ENCODE data around the gene GNPDA1. TPM values are rescaled to one million over a fixed set of nuclear protein-coding genes. Genes with fewer than 3 reads are reported as not detected.

The GNPDA1 gene
- total RNA-seq, 4 donors from 2014 or later = 14.0 to 29.7 (median 16.3) TPM

- no peaks in the 10 kb centered on the region for H3K27me3 ChIP-seq
- WGBS, 2 donors = 81 to 88% methylated on average over 3 of the region's 3 CpGs
- H3K9me3 ChIP-seq = no peaks in the 10 kb centered on the region
- DNase-seq (ENCODE audit: low spot score in 2 of 2) = no peak
- no peaks in the 10 kb centered on the region for H3K36me3 ChIP-seq
- H3K27ac ChIP-seq = peak overlapping the region in 1 of 4 donors; percentile 60
- peaks cover 0 to 34% (median 3%) of the 10 kb centered on the region in 4 donors for H3K4me1 ChIP-seq
- TF ChIP-seq EP300 (IDR thresholded peaks at IDR 0.05) (no peak), POLR2A (IDR thresholded peaks at IDR 0.05) (no peak), CTCF (IDR thresholded peaks at IDR 0.05) (no peak)
- H3K4me3 ChIP-seq = no peak overlapping the region
Observed at GRCh38 chr5:141961466-141961865, 51.4 kb downstream of the GNPDA1 start.

GRCh38 chr5:141960449-141961323 is 52.1 kb downstream of the GNPDA1 start:
- Histone ChIP-seq H3K9me3 (no peaks in the 10 kb centered on the region), H3K4me3 (no peak overlapping the region), H3K27ac (peak overlapping the region in 2 of 4 donors; percentile 46 to 60), H3K27me3 (no peaks in the 10 kb centered on the region), H3K36me3 (no peaks in the 10 kb centered on the region), H3K4me1 (peaks cover 0 to 34% (median 3%) of the 10 kb centered on the region in 4 donors)
- TF ChIP-seq POLR2A (IDR thresholded peaks at IDR 0.05) (no peak), EP300 (IDR thresholded peaks at IDR 0.05) (peak in 1 of 2 donors; percentile 31), CTCF (IDR thresholded peaks at IDR 0.05) (peak; percentile 81 to 92 (median 87))
- 29 to 30% methylated on average over 14 of the region's 14 CpGs for WGBS, 2 donors
- peak; percentile 75 to 88 for DNase-seq (ENCODE audit: low spot score in 2 of 2)

- Histone ChIP-seq H3K4me1 (peaks cover 0 to 34% (median 3%) of the 10 kb centered on the region in 4 donors), H3K36me3 (peaks cover 0 to 3% (median 0%) of the 10 kb centered on the region in 3 donors), H3K27me3 (no peaks in the 10 kb centered on the region), H3K4me3 (no peak overlapping the region), H3K9me3 (no peaks in the 10 kb centered on the region), H3K27ac (no peak overlapping the region)
- no peak for DNase-seq (ENCODE audit: low spot score in 2 of 2)
- no peak for TF ChIP-seq CTCF (IDR thresholded peaks at IDR 0.05)
- no peak for TF ChIP-seq POLR2A (IDR thresholded peaks at IDR 0.05)
- TF ChIP-seq EP300 (IDR thresholded peaks at IDR 0.05) = no peak
- 52 to 59% methylated on average over 10 of the region's 10 CpGs for WGBS, 2 donors
Observed at GRCh38 chr5:141960018-141960417, 52.8 kb downstream of the GNPDA1 start.

- Histone ChIP-seq H3K4me1 (peaks cover 0 to 39% (median 3%) of the 10 kb centered on the region in 4 donors), H3K27me3 (no peaks in the 10 kb centered on the region), H3K27ac (peak overlapping the region in 1 of 4 donors; percentile 33), H3K9me3 (no peaks in the 10 kb centered on the region), H3K4me3 (no peak overlapping the region), H3K36me3 (peaks cover 0 to 7% (median 0%) of the 10 kb centered on the region in 3 donors)
- no peak for DNase-seq (ENCODE audit: low spot score in 2 of 2)
- TF ChIP-seq CTCF (IDR thresholded peaks at IDR 0.05) = no peak
- TF ChIP-seq POLR2A (IDR thresholded peaks at IDR 0.05) = no peak
- TF ChIP-seq EP300 (IDR thresholded peaks at IDR 0.05) = no peak
- WGBS, 2 donors = 51 to 55% methylated on average over 8 of the region's 8 CpGs
Observed at GRCh38 chr5:141958546-141959172, 54.2 kb downstream of the GNPDA1 start.

GRCh38 chr5:141958113-141958512 is 54.7 kb downstream of the GNPDA1 start, which contains the start of gene PCDH12:
Gene PCDH12, minus strand, starts transcription at chr5:141958202. Its CDS starts 351 bp downstream, at chr5:141957851.
- Histone ChIP-seq H3K36me3 (peaks cover 0 to 7% (median 0%) of the 10 kb centered on the region in 3 donors), H3K27me3 (no peaks in the 10 kb centered on the region), H3K4me1 (peaks cover 0 to 42% (median 3%) of the 10 kb centered on the region in 4 donors), H3K9me3 (no peaks in the 10 kb centered on the region), H3K4me3 (peak within 1 kb of the TSS in 1 of 4 donors; percentile 22), H3K27ac (peak within 1 kb of the TSS in 2 of 4 donors; percentile 33 to 48)
- TF ChIP-seq POLR2A (IDR thresholded peaks at IDR 0.05) (no peak), EP300 (IDR thresholded peaks at IDR 0.05) (peak in 1 of 2 donors; percentile 17), CTCF (IDR thresholded peaks at IDR 0.05) (peak in 1 of 5 experiments; percentile 6)
- WGBS, 2 donors = 16 to 22% methylated on average over 7 of the region's 7 CpGs
- DNase-seq (ENCODE audit: low spot score in 2 of 2) = no peak
